SK-N-SH (cell line): ENCODE measurements around the gene MDM1.

ENCODE experiments used
- ELF1 ChIP-seq: IDR thresholded peaks from 2 replicates; pipeline ENCODE4 v1.4.0; 2012
- EP300 ChIP-seq, 2 experiments: IDR thresholded peaks; 2 replicates each; pipeline versions ENCODE4 v1.4.0 to v1.6.1; 2012; ENCODE audit warnings: borderline replicate concordance in 1 of 2, low read depth in 1 of 2, low read length in 1 of 2
- MXI1 ChIP-seq: IDR thresholded peaks from 2 replicates; pipeline ENCODE4 v1.6.1; 2012; ENCODE audit warnings: mild to moderate bottlenecking, low read depth, low read length, improper control_type of control experiment
- NFIC ChIP-seq: IDR thresholded peaks from 2 replicates; pipeline ENCODE4 v1.4.0; 2012; ENCODE audit warnings: borderline replicate concordance
- PBX3 ChIP-seq: IDR thresholded peaks from 2 replicates; pipeline ENCODE4; 2012
- POLR2AphosphoS5 ChIP-seq: IDR thresholded peaks from 2 replicates; pipeline ENCODE4 v1.6.1; 2012; ENCODE audit warnings: low read depth, low read length
- RFX5 ChIP-seq: IDR thresholded peaks from 2 replicates; pipeline ENCODE4 v1.6.1; 2012; ENCODE audit warnings: mild to moderate bottlenecking, improper control_type of control experiment, low read length
- SIN3A ChIP-seq: IDR thresholded peaks from 2 replicates; pipeline ENCODE4 v1.6.1; 2012; ENCODE audit warnings: low read depth, mild to moderate bottlenecking, low read length, moderate library complexity, borderline replicate concordance
- SMC3 ChIP-seq: IDR thresholded peaks from 2 replicates; pipeline ENCODE4 v1.6.1; 2012; ENCODE audit warnings: low read depth, low read length, improper control_type of control experiment
- TAF1 ChIP-seq: IDR thresholded peaks from 2 replicates; pipeline ENCODE4 v1.6.1; 2012; ENCODE audit warnings: low read depth, mild to moderate bottlenecking, low read length, moderate library complexity, borderline replicate concordance
- YY1 ChIP-seq: IDR thresholded peaks from 2 replicates; pipeline ENCODE4 v1.4.0; 2012; ENCODE audit warnings: low read depth, mild to moderate bottlenecking
- TF ChIP-seq, protein P1 (sequence below): fragments of 200-600 bp; sonication (generic); IDR thresholded peaks from 2 replicates; pipeline ENCODE4 v1.6.1; 2017; ENCODE audit warnings: antibody characterized with exemption, mild to moderate bottlenecking, moderate library complexity
- TF ChIP-seq, protein P2 (sequence below): IDR thresholded peaks from 2 replicates; pipeline ENCODE4 v1.4.0; 2012; ENCODE audit warnings: low read depth, borderline replicate concordance
- TF ChIP-seq, protein P3 (sequence below): IDR thresholded peaks from 2 replicates; pipeline ENCODE4 v1.6.1; 2012; ENCODE audit warnings: mild to moderate bottlenecking, low read depth, low read length, moderate library complexity

GRCh38 chr12:68326716-68327115 lies 5.4 kb downstream of the MDM1 start:
- no peak for TF ChIP-seq ELF1
- TF ChIP-seq RFX5: no peak
- TF ChIP-seq, protein P1, sequence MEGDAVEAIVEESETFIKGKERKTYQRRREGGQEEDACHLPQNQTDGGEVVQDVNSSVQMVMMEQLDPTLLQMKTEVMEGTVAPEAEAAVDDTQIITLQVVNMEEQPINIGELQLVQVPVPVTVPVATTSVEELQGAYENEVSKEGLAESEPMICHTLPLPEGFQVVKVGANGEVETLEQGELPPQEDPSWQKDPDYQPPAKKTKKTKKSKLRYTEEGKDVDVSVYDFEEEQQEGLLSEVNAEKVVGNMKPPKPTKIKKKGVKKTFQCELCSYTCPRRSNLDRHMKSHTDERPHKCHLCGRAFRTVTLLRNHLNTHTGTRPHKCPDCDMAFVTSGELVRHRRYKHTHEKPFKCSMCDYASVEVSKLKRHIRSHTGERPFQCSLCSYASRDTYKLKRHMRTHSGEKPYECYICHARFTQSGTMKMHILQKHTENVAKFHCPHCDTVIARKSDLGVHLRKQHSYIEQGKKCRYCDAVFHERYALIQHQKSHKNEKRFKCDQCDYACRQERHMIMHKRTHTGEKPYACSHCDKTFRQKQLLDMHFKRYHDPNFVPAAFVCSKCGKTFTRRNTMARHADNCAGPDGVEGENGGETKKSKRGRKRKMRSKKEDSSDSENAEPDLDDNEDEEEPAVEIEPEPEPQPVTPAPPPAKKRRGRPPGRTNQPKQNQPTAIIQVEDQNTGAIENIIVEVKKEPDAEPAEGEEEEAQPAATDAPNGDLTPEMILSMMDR: no peak
- no peak for TF ChIP-seq PBX3
- TF ChIP-seq YY1: no peak
- no peak for TF ChIP-seq EP300 (IDR thresholded peaks at IDR 0.05; ENCODE audit: borderline replicate concordance in 1 of 2, low read depth in 1 of 2, low read length in 1 of 2)
- no peak for TF ChIP-seq MXI1
- TF ChIP-seq, protein P2, sequence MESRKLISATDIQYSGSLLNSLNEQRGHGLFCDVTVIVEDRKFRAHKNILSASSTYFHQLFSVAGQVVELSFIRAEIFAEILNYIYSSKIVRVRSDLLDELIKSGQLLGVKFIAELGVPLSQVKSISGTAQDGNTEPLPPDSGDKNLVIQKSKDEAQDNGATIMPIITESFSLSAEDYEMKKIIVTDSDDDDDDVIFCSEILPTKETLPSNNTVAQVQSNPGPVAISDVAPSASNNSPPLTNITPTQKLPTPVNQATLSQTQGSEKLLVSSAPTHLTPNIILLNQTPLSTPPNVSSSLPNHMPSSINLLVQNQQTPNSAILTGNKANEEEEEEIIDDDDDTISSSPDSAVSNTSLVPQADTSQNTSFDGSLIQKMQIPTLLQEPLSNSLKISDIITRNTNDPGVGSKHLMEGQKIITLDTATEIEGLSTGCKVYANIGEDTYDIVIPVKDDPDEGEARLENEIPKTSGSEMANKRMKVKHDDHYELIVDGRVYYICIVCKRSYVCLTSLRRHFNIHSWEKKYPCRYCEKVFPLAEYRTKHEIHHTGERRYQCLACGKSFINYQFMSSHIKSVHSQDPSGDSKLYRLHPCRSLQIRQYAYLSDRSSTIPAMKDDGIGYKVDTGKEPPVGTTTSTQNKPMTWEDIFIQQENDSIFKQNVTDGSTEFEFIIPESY: no peak
- no peak for TF ChIP-seq POLR2AphosphoS5
- TF ChIP-seq TAF1: no peak
- no peak for TF ChIP-seq NFIC
- TF ChIP-seq, protein P3, sequence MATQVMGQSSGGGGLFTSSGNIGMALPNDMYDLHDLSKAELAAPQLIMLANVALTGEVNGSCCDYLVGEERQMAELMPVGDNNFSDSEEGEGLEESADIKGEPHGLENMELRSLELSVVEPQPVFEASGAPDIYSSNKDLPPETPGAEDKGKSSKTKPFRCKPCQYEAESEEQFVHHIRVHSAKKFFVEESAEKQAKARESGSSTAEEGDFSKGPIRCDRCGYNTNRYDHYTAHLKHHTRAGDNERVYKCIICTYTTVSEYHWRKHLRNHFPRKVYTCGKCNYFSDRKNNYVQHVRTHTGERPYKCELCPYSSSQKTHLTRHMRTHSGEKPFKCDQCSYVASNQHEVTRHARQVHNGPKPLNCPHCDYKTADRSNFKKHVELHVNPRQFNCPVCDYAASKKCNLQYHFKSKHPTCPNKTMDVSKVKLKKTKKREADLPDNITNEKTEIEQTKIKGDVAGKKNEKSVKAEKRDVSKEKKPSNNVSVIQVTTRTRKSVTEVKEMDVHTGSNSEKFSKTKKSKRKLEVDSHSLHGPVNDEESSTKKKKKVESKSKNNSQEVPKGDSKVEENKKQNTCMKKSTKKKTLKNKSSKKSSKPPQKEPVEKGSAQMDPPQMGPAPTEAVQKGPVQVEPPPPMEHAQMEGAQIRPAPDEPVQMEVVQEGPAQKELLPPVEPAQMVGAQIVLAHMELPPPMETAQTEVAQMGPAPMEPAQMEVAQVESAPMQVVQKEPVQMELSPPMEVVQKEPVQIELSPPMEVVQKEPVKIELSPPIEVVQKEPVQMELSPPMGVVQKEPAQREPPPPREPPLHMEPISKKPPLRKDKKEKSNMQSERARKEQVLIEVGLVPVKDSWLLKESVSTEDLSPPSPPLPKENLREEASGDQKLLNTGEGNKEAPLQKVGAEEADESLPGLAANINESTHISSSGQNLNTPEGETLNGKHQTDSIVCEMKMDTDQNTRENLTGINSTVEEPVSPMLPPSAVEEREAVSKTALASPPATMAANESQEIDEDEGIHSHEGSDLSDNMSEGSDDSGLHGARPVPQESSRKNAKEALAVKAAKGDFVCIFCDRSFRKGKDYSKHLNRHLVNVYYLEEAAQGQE: no peak
- TF ChIP-seq SMC3: no peak
- no peak for TF ChIP-seq SIN3A
